ENCODE results near the gene SOCS7.

DNA sequence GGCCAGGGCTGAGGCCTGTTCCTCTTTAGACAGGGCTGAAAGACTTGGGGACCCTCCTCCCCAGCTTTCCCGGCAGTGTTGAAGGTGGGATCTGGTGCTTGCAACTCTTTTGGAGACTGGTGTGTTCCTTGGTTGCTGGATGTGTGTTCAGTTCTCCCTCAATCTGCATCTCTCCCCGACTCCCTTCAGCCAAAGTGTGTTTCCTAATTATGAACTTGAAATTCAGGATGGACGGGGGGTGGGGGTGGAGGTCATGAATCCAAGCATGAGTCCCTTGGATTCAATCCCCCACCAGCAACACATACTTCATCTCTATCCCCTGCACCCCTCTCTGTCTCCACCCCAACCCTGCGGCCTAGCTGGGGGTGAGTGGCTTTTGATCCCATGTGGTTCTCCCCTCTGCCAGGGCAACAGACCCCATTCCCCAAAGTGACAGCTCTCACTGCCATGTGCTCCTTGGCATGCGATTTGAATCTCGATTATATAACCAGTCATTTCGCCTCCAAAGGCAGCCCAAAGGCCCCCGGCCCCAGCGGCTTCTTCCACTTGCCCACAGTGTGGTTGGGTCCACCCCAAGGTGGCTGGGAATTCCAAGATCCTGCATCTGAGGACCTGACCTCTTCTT is 77.9 kb downstream of the SOCS7 start:
- TF ChIP-seq, protein P1, sequence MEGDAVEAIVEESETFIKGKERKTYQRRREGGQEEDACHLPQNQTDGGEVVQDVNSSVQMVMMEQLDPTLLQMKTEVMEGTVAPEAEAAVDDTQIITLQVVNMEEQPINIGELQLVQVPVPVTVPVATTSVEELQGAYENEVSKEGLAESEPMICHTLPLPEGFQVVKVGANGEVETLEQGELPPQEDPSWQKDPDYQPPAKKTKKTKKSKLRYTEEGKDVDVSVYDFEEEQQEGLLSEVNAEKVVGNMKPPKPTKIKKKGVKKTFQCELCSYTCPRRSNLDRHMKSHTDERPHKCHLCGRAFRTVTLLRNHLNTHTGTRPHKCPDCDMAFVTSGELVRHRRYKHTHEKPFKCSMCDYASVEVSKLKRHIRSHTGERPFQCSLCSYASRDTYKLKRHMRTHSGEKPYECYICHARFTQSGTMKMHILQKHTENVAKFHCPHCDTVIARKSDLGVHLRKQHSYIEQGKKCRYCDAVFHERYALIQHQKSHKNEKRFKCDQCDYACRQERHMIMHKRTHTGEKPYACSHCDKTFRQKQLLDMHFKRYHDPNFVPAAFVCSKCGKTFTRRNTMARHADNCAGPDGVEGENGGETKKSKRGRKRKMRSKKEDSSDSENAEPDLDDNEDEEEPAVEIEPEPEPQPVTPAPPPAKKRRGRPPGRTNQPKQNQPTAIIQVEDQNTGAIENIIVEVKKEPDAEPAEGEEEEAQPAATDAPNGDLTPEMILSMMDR (IDR thresholded peaks at IDR 0.05), result no peak
- TF ChIP-seq POLR2A (IDR thresholded peaks at IDR 0.05), result no peak
- no peak for TF ChIP-seq POLR2AphosphoS5 (IDR thresholded peaks at IDR 0.05)

All from prostate gland (tissue), 2 donors.